COLO668 (cell line): ENCODE results near the gene HHIPL1.

Source experiments
- DNase-seq: peaks from one replicate; lab custom pipeline; 2025; ENCODE audit not compliant: unreplicated experiment; lab: John Stamatoyannopoulos, UW

Gene HHIPL1

DNA sequence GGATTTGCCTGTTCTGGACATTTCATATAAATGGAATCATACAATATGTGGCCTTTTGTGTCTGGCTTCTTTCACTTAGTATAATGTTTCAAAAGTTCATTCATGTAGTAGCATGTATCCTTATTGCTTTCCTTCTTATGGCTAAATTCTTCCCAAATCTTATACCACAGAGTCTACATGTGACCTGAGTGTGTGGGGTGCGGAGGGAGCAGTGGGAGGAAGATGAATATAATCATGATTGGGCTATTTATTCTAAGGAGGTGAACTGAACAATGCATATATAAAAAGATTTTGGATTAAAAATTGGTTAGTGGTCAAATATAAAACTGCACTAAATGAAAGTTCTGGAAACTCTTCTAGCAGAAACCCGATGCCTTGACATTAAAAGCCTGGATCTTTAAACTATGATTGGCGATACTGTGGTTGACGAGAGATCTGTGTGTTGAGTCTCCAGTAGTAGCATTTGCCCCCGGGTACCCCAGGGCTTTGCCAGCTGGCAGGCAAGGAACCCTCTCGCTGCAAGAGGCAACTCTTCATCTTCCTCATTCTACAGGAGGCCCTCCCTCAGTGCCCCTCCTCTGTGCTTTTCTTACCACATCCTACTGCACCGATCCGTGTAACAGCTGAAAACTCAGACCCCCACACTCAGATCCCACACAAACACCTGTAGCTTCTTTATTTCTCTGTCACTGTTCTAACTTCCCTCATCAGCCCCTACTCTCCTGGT is 41.8 kb downstream of the HHIPL1 start:
- no peak for DNase-seq

- peak; percentile 27 for DNase-seq
Observed at GRCh38 chr14:99687284-99688209, 42.6 kb downstream of the HHIPL1 start.

DNA sequence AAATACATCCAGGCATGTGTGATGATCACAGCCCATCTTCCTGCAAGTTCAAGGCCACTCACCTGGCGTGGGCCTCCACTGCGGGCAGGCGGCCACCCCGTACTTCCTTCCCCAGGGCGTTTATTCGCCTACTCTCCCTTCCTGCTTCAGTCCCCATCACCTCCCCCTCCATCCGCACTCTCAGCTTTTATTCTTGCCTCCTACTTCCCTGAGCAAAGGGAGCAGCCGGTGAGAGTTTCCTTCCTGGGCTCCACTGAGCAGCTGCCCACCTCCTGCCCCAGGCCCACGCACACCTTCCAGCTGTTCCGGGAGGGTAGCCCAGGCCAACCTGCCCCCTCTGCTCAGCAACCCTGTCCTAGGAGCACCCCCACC is 43.3 kb downstream of the HHIPL1 start:
- DNase-seq: no peak

GRCh38 chr14:99688629-99689028 is 43.7 kb downstream of the HHIPL1 start:
- DNase-seq: no peak

GRCh38 chr14:99689266-99690236 is 44.6 kb downstream of the HHIPL1 start:
- DNase-seq: no peak

- DNase-seq: no peak
Observed at GRCh38 chr14:99690636-99691035, 45.7 kb downstream of the HHIPL1 start.

DNA sequence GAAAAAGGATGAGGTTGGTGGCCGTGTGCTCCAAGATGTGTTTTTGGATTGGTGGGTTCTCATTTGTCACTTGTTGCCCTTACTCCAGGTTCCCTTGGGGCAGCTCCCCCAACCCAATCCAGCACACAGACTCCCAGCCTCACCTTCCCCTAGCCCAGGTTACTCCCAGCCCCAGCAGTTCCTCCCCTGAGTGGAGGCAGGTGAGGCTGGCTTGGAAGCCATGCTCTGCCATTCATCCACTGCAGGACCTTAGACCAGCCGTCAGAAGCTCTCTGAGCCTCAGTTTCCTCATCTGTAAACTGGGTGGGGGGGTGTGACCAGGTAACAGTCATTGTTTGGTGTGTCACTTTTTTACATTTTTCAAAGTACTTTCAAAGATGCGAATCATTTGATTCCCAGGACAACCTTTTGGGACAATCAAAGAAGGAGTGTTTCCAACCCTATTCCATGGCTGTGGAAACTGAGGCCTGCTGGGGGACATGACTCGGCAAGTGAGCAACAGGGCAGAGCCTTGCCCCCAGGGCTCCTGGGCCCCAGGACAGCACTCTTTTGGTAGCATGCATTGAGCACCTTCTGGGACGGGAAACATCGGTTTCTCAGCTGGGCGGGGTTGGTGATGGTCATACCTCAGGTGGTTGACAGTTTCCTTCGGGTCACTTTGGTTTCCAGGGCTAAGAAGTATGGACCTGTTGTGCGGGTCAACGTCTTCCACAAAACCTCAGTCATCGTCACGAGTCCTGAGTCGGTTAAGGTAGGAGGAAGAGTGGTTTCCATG is 46.4 kb downstream of the HHIPL1 start:
- no peak for DNase-seq

DNA sequence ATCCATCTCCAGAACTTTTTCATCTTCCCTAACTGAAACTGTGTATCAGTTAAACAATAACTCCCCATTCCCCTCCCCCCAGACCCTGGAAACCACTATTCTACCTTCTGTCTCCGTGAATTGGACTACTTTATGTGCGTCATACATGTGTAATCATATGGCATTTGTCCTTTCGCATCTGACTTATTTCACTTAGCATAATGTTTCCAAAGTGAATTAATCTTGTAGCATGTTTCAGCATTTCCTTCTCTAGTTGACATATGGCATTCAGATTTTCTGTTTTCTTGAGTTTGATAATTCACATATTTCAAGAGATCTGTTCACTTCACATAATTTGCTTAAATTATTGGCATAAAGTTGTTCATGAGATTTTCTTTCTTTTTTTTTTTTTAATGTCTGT is 49.0 kb downstream of the HHIPL1 start:
- no peak for DNase-seq

- no peak for DNase-seq
Observed at GRCh38 chr14:99696929-99697328, 52.0 kb downstream of the HHIPL1 start.

DNA sequence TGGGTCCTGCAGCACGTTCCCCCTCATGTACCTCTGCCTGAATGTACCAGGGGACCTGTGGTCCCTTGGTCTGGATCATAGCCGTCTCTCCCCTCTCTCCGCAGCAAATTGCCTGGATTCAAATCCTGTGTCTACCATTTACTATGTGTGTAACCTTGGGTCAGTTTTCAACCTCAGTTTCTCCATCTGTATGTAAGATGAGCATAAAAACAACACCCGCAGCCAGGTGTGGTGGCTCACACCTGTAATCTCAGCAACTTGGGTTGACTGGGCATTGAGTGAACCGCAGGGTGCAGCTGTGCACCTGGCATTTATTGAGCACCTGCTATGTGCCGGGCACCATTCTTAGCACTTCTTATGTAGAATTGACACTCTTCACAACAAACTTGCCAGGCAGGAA is 53.3 kb downstream of the HHIPL1 start:
- DNase-seq: no peak

GRCh38 chr14:99698642-99699041 is 53.7 kb downstream of the HHIPL1 start:
- no peak for DNase-seq

- DNase-seq: no peak
Observed at GRCh38 chr14:99699085-99699760, 54.3 kb downstream of the HHIPL1 start.

DNA sequence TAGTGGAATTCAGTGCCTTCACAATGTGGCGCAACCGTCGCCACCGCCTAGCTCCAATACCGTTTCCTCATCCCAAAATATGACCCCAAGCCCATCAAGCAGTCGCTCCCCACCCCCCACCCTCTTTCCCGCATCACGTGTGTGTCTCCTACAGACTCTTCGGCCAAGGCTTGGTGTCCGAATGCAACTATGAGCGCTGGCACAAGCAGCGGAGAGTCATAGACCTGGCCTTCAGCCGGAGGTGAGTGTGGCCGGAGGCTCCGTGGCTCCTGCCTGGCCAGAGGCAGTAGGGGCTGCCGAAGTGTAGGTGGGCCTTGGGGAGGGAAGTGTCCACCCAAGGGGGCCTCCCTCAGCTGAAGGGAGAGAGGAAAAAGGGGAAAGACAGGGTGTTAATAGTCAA is 54.9 kb downstream of the HHIPL1 start:
- no peak for DNase-seq

- DNase-seq: no peak
Observed at GRCh38 chr14:99700379-99700778, 55.5 kb downstream of the HHIPL1 start.

- no peak for DNase-seq
Observed at GRCh38 chr14:99701260-99701659, 56.3 kb downstream of the HHIPL1 start.

- DNase-seq: no peak
Observed at GRCh38 chr14:99702115-99702514, 57.2 kb downstream of the HHIPL1 start.

GRCh38 chr14:99703381-99703780 is 58.5 kb downstream of the HHIPL1 start:
- no peak for DNase-seq

DNA sequence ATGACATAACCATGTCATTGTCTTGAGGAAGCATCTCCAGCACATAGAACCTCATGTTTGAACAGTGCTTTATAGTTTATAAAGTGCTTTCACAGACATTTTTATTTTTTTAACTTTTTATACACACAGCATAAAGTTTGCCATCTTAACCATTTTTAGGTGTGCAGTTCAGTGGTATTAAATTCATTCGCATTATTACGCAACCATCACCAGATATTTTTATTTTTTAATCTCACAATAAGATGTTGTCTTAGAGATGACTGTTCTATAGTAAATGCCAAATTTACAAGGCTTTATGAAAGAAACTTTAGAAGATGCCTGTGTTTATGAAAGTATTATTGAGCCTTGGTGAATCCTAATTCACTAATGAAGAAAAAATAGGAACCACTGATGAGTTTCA is 59.1 kb downstream of the HHIPL1 start:
- no peak for DNase-seq

DNA sequence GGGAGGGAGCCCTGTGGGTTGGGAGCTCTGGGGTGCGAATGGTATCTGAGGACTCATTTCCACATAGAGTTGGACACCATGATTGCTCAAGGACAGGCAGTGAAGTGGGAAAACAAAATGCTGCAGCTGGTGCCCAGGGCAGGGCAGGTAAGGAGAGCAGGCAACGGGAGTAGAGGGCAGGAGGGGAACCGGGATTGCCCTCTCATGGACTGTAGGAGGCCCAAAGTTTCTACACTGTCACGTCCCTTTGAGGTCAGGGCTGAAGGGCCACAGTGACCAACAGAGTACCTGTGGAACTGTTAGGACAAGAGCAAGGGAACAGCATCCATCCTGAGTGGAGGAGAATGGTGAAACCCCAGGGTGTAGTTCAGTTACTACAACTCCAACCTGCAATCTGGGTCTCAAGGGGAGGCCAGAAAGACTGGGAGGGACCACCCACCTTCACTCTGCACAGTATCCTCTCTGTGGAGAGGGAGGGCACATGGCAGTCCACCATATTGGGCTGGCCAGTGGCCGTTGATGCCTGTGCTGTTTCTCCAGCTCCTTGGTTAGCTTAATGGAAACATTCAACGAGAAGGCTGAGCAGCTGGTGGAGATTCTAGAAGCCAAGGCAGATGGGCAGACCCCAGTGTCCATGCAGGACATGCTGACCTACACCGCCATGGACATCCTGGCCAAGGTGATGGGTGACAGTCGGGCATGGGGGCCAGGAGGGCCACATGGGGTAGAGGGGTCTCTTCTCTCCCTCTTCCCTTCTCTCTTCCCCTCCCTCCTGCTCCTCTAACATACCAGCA is 61.4 kb downstream of the HHIPL1 start:
- DNase-seq: no peak
